Osteoblast (primary cell): ENCODE data around the gene OR2T29. TPM values are rescaled to one million over a fixed set of nuclear protein-coding genes. Genes with fewer than 3 reads are reported as not detected.

ENCODE experiments used
- DNase-seq: peaks from one replicate; pipeline ENCODE4 v3.0.0; 2011; ENCODE audit warnings: low spot score, mixed read lengths; ENCODE audit not compliant: insufficient read length; ENCODE audit errors: missing footprints
- H2AFZ ChIP-seq: 2 replicates; pipeline ENCODE4 v1.6.0; 2011; ENCODE audit warnings: mild to moderate bottlenecking, low read length
- H3K27ac ChIP-seq: 2 replicates; pipeline ENCODE4 v1.5.1; 2011; ENCODE audit warnings: mild to moderate bottlenecking, low read depth, low read length, moderate library complexity
- H3K27me3 ChIP-seq: 2 replicates; pipeline ENCODE4 v1.6.0; 2012; ENCODE audit warnings: mild to moderate bottlenecking, control low read depth, inconsistent platforms, low read length, moderate library complexity; ENCODE audit not compliant: insufficient read depth
- H3K36me3 ChIP-seq: 2 replicates; pipeline ENCODE4 v1.5.1; 2011; ENCODE audit warnings: mild to moderate bottlenecking, low read length, control low read depth, moderate library complexity; ENCODE audit not compliant: insufficient read depth
- H3K4me1 ChIP-seq: 2 replicates; pipeline ENCODE4 v1.5.1; 2011; ENCODE audit warnings: mild to moderate bottlenecking, low read length, control low read depth, moderate library complexity; ENCODE audit not compliant: insufficient read depth
- H3K4me2 ChIP-seq: 2 replicates; pipeline ENCODE4 v1.6.0; 2011; ENCODE audit warnings: mild to moderate bottlenecking, low read length; ENCODE audit not compliant: insufficient read depth
- H3K4me3 ChIP-seq: fragments of 200-600 bp; sonication (generic); 3 replicates; pipeline ENCODE4 v1.5.1; 2012; ENCODE audit warnings: mild to moderate bottlenecking, low read length, inconsistent platforms; ENCODE audit not compliant: insufficient read depth
- H3K79me2 ChIP-seq: 2 replicates; pipeline ENCODE4 v1.6.0; 2012; ENCODE audit warnings: mild to moderate bottlenecking, low read length, control low read depth, inconsistent platforms; ENCODE audit not compliant: insufficient read depth
- H3K9me3 ChIP-seq: 2 replicates; pipeline ENCODE4 v1.5.1; 2011; ENCODE audit warnings: low read depth, low read length, control low read depth
- H4K20me1 ChIP-seq: 2 replicates; pipeline ENCODE4 v1.6.0; 2012; ENCODE audit warnings: mild to moderate bottlenecking, low read length, control low read depth; ENCODE audit not compliant: insufficient read depth
- CTCF ChIP-seq: IDR thresholded peaks from 2 replicates; pipeline ENCODE4 v1.5.1; 2011; ENCODE audit warnings: mild to moderate bottlenecking, low read depth, low read length, moderate library complexity; ENCODE audit errors: extremely low read depth
- total RNA-seq: library from RNA; depleted of rRNA; stranded (reverse); fragments of >200 nt; gene quantifications from 2 replicates; pipeline ENCODE4 v1.2.3, GENCODE V29; 2012

Gene OR2T29
- total RNA-seq, 1 donor = not detected

- H3K27me3 ChIP-seq = no peaks in the 10 kb centered on the region
- no peak within 1 kb of the TSS for H3K27ac ChIP-seq
- TF ChIP-seq CTCF = no peak
- H4K20me1 ChIP-seq = no peaks in the 10 kb centered on the region
- no peaks in the 10 kb centered on the region for H3K36me3 ChIP-seq
- H3K79me2 ChIP-seq = no peaks in the 10 kb centered on the region
- no peaks in the 10 kb centered on the region for H3K4me1 ChIP-seq
- H3K4me3 ChIP-seq = no peak within 1 kb of the TSS
- no peaks in the 10 kb centered on the region for H3K9me3 ChIP-seq
- no peak for DNase-seq
- H3K4me2 ChIP-seq = no peak within 1 kb of the TSS
- no peak within 1 kb of the TSS for H2AFZ ChIP-seq
These were observed 35.0 kb upstream of the OR2T29 start, which contains the start of gene OR2T10 for GRCh38 chr1:248597589-248597988. TSS of gene OR2T10 (minus strand) at chr1:248597700. CDS start at chr1:248593768, 3,932 bp downstream.

GRCh38 chr1:248596615-248597014 is 34.0 kb upstream of the OR2T29 start:
- no peaks in the 10 kb centered on the region for H4K20me1 ChIP-seq
- no peaks in the 10 kb centered on the region for H3K79me2 ChIP-seq
- DNase-seq = no peak
- H3K4me1 ChIP-seq = no peaks in the 10 kb centered on the region
- no peak overlapping the region for H3K4me2 ChIP-seq
- H3K27me3 ChIP-seq = no peaks in the 10 kb centered on the region
- no peak overlapping the region for H3K4me3 ChIP-seq
- H3K36me3 ChIP-seq = no peaks in the 10 kb centered on the region
- no peak overlapping the region for H2AFZ ChIP-seq
- no peaks in the 10 kb centered on the region for H3K9me3 ChIP-seq
- H3K27ac ChIP-seq = no peak overlapping the region
- TF ChIP-seq CTCF = no peak

GRCh38 chr1:248593226-248593625 is 30.7 kb upstream of the OR2T29 start:
- no peaks in the 10 kb centered on the region for H3K27me3 ChIP-seq
- H2AFZ ChIP-seq = no peak overlapping the region
- H3K4me2 ChIP-seq = no peak overlapping the region
- peak; percentile 2 for DNase-seq
- no peak for TF ChIP-seq CTCF
- H3K4me3 ChIP-seq = no peak overlapping the region
- H4K20me1 ChIP-seq = no peaks in the 10 kb centered on the region
- no peaks in the 10 kb centered on the region for H3K9me3 ChIP-seq
- no peaks in the 10 kb centered on the region for H3K79me2 ChIP-seq
- no peaks in the 10 kb centered on the region for H3K4me1 ChIP-seq
- H3K36me3 ChIP-seq = no peaks in the 10 kb centered on the region
- H3K27ac ChIP-seq = no peak overlapping the region

GRCh38 chr1:248592655-248593054 is 30.1 kb upstream of the OR2T29 start:
- no peak overlapping the region for H3K4me2 ChIP-seq
- no peak overlapping the region for H3K27ac ChIP-seq
- no peak overlapping the region for H2AFZ ChIP-seq
- H3K36me3 ChIP-seq = no peaks in the 10 kb centered on the region
- no peak for DNase-seq
- no peaks in the 10 kb centered on the region for H3K79me2 ChIP-seq
- H3K4me3 ChIP-seq = no peak overlapping the region
- no peaks in the 10 kb centered on the region for H4K20me1 ChIP-seq
- H3K27me3 ChIP-seq = no peaks in the 10 kb centered on the region
- no peaks in the 10 kb centered on the region for H3K4me1 ChIP-seq
- H3K9me3 ChIP-seq = no peaks in the 10 kb centered on the region
- TF ChIP-seq CTCF = no peak
